SK-N-SH (cell line): ENCODE measurements around the gene SLC12A6.

Experiments
- EP300 ChIP-seq, 2 experiments: IDR thresholded peaks; 2 replicates each; pipeline versions ENCODE4 v1.4.0 to v1.6.1; 2012; ENCODE audit warnings: borderline replicate concordance in 1 of 2, low read depth in 1 of 2, low read length in 1 of 2
- PBX3 ChIP-seq: IDR thresholded peaks from 2 replicates; pipeline ENCODE4; 2012
- POLR2AphosphoS5 ChIP-seq: IDR thresholded peaks from 2 replicates; pipeline ENCODE4 v1.6.1; 2012; ENCODE audit warnings: low read depth, low read length
- SMC3 ChIP-seq: IDR thresholded peaks from 2 replicates; pipeline ENCODE4 v1.6.1; 2012; ENCODE audit warnings: low read depth, low read length, improper control_type of control experiment

- no peak for TF ChIP-seq POLR2AphosphoS5
- no peak for TF ChIP-seq PBX3
- no peak for TF ChIP-seq EP300 (IDR thresholded peaks at IDR 0.05; ENCODE audit: borderline replicate concordance in 1 of 2, low read depth in 1 of 2, low read length in 1 of 2)
- TF ChIP-seq SMC3: no peak
These were observed 78.0 kb downstream of the SLC12A6 start for GRCh38 chr15:34259566-34259965.
